Calu3 (cell line): ENCODE measurements around the gene NEURL2. TPM values are rescaled to one million over a fixed set of nuclear protein-coding genes. Genes with fewer than 3 reads are reported as not detected.

Source experiments
- BruUV-seq: library from RNA; stranded (reverse); fragments of 400-500 nt; replicated peaks from 2 replicates; lab custom pipeline; 2021; lab: Mats Ljungman, UMichigan
- CTCF ChIA-PET: fragments of 300-600 bp; sonication (Branson Sonifier 250); formaldehyde crosslinking; loops from one replicate; lab custom pipeline; 2022; ENCODE audit warnings: antibody characterized with exemption; lab: Charles Lee
- DNase-seq: peaks from one replicate; pipeline ENCODE4 v3.0.0; 2022
- H3K27ac Mint-ChIP-seq: one replicate; pipeline ENCODE4 v1.8.0; 2022; ENCODE audit warnings: mixed read lengths; ENCODE audit not compliant: unreplicated experiment
- H3K27me3 Mint-ChIP-seq: one replicate; pipeline ENCODE4 v1.8.0; 2022; ENCODE audit warnings: mixed read lengths; ENCODE audit not compliant: unreplicated experiment
- H3K36me3 Mint-ChIP-seq: one replicate; pipeline ENCODE4 v1.8.0; 2022; ENCODE audit warnings: mild to moderate bottlenecking, moderate library complexity, mixed read lengths; ENCODE audit not compliant: insufficient read depth, unreplicated experiment
- H3K4me1 Mint-ChIP-seq: one replicate; pipeline ENCODE4 v1.8.0; 2022; ENCODE audit warnings: mild to moderate bottlenecking, low read depth, mixed read lengths; ENCODE audit not compliant: unreplicated experiment
- H3K4me3 Mint-ChIP-seq: one replicate; pipeline ENCODE4 v1.8.0; 2022; ENCODE audit warnings: mild to moderate bottlenecking, low read depth, moderate library complexity, mixed read lengths; ENCODE audit not compliant: unreplicated experiment
- H3K9me3 Mint-ChIP-seq: one replicate; pipeline ENCODE4 v1.8.0; 2022; ENCODE audit warnings: low read depth, mixed read lengths; ENCODE audit not compliant: unreplicated experiment
- intact Hi-C: fragments of 100-400 bp; cut with micrococcal nuclease; formaldehyde crosslinking; loops from one replicate; pipeline ENCODE4 v1.10.0; 2022; ENCODE audit not compliant: unreplicated experiment
- total RNA-seq: library from RNA; stranded (reverse); gene quantifications from 2 replicates; pipeline ENCODE4 v1.2.3, GENCODE V29; 2022
- TF ChIP-seq, protein P1 (sequence below): fragments of 200-600 bp; IDR thresholded peaks from one replicate; pipeline ENCODE4 v1.8.0; 2022; ENCODE audit warnings: antibody characterized with exemption; ENCODE audit not compliant: unreplicated experiment

NEURL2 gene
- total RNA-seq, 1 experiment from 2014 or later = 6.8 TPM

DNA sequence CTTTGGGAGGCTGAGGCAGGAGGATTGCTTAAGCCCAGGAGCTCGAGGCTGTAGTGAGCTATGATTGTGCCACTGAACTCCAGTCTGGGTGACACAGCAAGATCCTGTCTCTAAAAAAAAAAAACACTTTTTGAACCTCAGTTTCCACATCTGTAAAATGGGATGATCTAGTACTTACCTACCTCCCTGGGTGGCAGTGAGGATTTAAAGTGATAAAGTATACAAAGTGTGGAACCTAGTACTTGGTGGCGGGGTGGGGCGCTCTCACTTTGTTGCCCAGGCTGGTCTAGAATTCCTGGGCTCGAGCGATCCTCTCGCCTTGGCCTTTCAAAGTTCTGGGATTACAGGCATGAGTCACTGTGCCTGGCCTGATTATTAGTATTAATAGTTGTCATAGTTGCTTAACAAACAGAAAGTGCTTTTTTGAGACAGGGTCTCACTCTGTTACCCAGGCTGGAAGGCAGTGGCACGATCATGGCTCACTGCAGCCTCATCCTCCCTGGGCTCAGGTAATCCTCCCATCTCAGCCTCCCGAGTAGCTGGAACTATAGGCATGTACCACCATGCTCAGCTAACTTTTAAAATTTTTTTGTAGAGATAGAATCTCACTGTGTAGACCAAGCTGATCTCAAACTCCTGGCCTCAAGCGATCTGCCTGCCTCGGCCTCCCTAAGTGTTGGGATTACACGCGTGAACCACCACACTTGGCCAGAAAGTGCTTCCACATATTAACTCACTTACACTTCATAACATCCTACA lies 27.9 kb upstream of the NEURL2 start:
- Mint-ChIP-seq H3K4me1 (no peaks in the 10 kb centered on the region), H3K36me3 (no peaks in the 10 kb centered on the region), H3K9me3 (no peaks in the 10 kb centered on the region), H3K27me3 (peaks cover 42% of the 10 kb centered on the region), H3K27ac (no peak overlapping the region), H3K4me3 (no peak overlapping the region)
- intact Hi-C loops = no loop called here
- TF ChIP-seq, protein P1, sequence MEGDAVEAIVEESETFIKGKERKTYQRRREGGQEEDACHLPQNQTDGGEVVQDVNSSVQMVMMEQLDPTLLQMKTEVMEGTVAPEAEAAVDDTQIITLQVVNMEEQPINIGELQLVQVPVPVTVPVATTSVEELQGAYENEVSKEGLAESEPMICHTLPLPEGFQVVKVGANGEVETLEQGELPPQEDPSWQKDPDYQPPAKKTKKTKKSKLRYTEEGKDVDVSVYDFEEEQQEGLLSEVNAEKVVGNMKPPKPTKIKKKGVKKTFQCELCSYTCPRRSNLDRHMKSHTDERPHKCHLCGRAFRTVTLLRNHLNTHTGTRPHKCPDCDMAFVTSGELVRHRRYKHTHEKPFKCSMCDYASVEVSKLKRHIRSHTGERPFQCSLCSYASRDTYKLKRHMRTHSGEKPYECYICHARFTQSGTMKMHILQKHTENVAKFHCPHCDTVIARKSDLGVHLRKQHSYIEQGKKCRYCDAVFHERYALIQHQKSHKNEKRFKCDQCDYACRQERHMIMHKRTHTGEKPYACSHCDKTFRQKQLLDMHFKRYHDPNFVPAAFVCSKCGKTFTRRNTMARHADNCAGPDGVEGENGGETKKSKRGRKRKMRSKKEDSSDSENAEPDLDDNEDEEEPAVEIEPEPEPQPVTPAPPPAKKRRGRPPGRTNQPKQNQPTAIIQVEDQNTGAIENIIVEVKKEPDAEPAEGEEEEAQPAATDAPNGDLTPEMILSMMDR = no peak
- CTCF ChIA-PET = interaction anchor here (0.9 kb wide), 1 partner anchor 128 kb away, joined by 3 read pairs; the partner anchor contains the start of gene WFDC3
- no TSS peak for BruUV-seq
- no peak for DNase-seq

- no peak overlapping the region for H3K4me3 Mint-ChIP-seq
- peaks cover 41% of the 10 kb centered on the region for H3K27me3 Mint-ChIP-seq
- no peak for DNase-seq
- BruUV-seq = no TSS peak
- H3K9me3 Mint-ChIP-seq = no peaks in the 10 kb centered on the region
- H3K36me3 Mint-ChIP-seq = no peaks in the 10 kb centered on the region
- TF ChIP-seq, protein P1 = no peak
- no peaks in the 10 kb centered on the region for H3K4me1 Mint-ChIP-seq
- no peak overlapping the region for H3K27ac Mint-ChIP-seq
- intact Hi-C loops = no loop called here
- CTCF ChIA-PET = interaction anchor here (1.0 to 1.1 kb wide), 2 partner anchors 18 to 26 kb away, joined by 3 to 5 read pairs; no protein-coding TSS in a partner anchor
These were observed 27.3 kb upstream of the NEURL2 start for GRCh38 chr20:45918182-45918737.

DNA sequence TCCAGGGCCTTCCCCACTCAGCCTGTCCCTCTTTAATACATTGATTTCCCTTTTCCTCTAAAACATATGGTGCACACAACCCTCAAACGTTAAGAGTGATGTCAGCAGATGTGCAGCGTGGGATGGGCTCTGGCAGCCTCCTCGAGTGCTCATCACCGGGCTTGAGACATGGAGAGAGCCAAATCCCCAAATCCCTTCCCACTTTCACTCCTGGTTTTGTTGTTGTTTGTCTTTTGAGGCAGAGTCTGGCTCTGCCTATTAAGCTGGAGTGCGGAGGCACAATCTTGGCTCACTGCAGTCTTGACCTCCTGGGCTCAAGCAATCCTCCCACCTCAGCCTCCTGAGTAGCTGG lies 26.8 kb upstream of the NEURL2 start:
- no peak for DNase-seq
- Mint-ChIP-seq H3K9me3 (no peaks in the 10 kb centered on the region), H3K36me3 (no peaks in the 10 kb centered on the region), H3K4me3 (no peak overlapping the region), H3K27ac (no peak overlapping the region), H3K27me3 (peaks cover 45% of the 10 kb centered on the region), H3K4me1 (no peaks in the 10 kb centered on the region)
- intact Hi-C loops = no loop called here
- CTCF ChIA-PET = interaction anchor here (1.0 to 1.1 kb wide), 2 partner anchors 18 to 26 kb away, joined by 3 to 5 read pairs; no protein-coding TSS in a partner anchor
- TF ChIP-seq, protein P1 = no peak
- no TSS peak for BruUV-seq

DNA sequence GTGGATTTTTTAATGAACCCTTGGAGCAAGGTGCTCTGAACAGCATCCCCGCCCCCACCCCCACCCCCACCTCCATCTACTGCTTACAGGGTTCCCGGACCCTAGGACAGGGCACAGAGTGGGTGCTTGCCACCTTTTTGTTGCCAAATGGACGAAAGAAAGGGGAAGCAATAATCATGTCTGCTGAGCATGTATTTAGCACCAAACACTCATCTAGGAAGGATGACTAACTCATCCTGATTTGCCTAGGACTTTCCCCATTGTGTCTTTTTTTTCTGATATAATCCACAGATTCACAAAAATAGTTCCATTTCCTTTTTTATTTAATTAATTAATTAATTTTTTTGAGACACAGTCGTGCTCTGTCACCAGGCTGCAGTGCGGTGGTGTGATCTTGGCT lies 22.1 kb upstream of the NEURL2 start:
- intact Hi-C loops = no loop called here
- BruUV-seq = no TSS peak
- Mint-ChIP-seq H3K27me3 (peaks cover 39% of the 10 kb centered on the region), H3K4me1 (peaks cover 9% of the 10 kb centered on the region), H3K36me3 (peaks cover 14% of the 10 kb centered on the region), H3K4me3 (no peak overlapping the region), H3K9me3 (no peaks in the 10 kb centered on the region), H3K27ac (no peak overlapping the region)
- TF ChIP-seq, protein P1 = no peak
- no peak for DNase-seq
- CTCF ChIA-PET = no interaction called here
